H9 (cell line): ENCODE measurements around the gene MORF4L1. TPM values are rescaled to one million over a fixed set of nuclear protein-coding genes. Genes with fewer than 3 reads are reported as not detected.

ENCODE experiments used
- DNase-seq: peaks from one replicate; pipeline ENCODE4 v3.0.0-alpha.2; 2017
- H2AFZ ChIP-seq: one replicate; pipeline ENCODE4 v1.6.1; 2013; ENCODE audit warnings: mild to moderate bottlenecking, low read length, control low read depth, moderate library complexity
- H2AK5ac ChIP-seq: 2 replicates; pipeline ENCODE4 v1.6.1; 2013; ENCODE audit warnings: low read length, control low read depth, mixed read lengths; ENCODE audit not compliant: insufficient read length
- H2BK120ac ChIP-seq: one replicate; pipeline ENCODE4 v1.6.1; 2013; ENCODE audit warnings: low read depth, mild to moderate bottlenecking, low read length, control low read depth, inconsistent platforms; ENCODE audit not compliant: poor library complexity, severe bottlenecking
- H2BK12ac ChIP-seq: 2 replicates; pipeline ENCODE4 v1.6.1; 2013; ENCODE audit warnings: low read length, control low read depth, mixed read lengths, low read depth; ENCODE audit not compliant: insufficient read length
- H2BK15ac ChIP-seq: 2 replicates; pipeline ENCODE4 v1.6.1; 2013; ENCODE audit warnings: low read depth, low read length, control low read depth
- H2BK20ac ChIP-seq: one replicate; pipeline ENCODE4 v1.6.1; 2013; ENCODE audit warnings: low read depth, mild to moderate bottlenecking, low read length, control low read depth, inconsistent platforms; ENCODE audit not compliant: poor library complexity, severe bottlenecking
- H2BK5ac ChIP-seq: 2 replicates; pipeline ENCODE4 v1.6.1; 2013; ENCODE audit warnings: low read length, control low read depth, mixed read lengths; ENCODE audit not compliant: insufficient read length
- H3K14ac ChIP-seq: 2 replicates; pipeline ENCODE4 v1.6.1; 2013; ENCODE audit warnings: low read length, control low read depth; ENCODE audit not compliant: insufficient read depth
- H3K18ac ChIP-seq: 2 replicates; pipeline ENCODE4 v1.6.1; 2013; ENCODE audit warnings: low read depth, mild to moderate bottlenecking, mixed read lengths, low read length, control low read depth; ENCODE audit not compliant: insufficient read length
- H3K23ac ChIP-seq: 2 replicates; pipeline ENCODE4 v1.6.1; 2013; ENCODE audit warnings: low read length, control low read depth, mixed read lengths, low read depth; ENCODE audit not compliant: insufficient read length
- H3K23me2 ChIP-seq: 2 replicates; pipeline ENCODE4 v1.6.1; 2013; ENCODE audit warnings: low read depth, mild to moderate bottlenecking, mixed read lengths, low read length, control low read depth; ENCODE audit not compliant: insufficient read length, poor library complexity, severe bottlenecking
- H3K27ac ChIP-seq: 2 replicates; pipeline ENCODE4 v1.5.1; 2013; ENCODE audit warnings: low read length, control low read depth, mixed read lengths, low read depth; ENCODE audit not compliant: insufficient read length
- H3K27me3 ChIP-seq: 2 replicates; pipeline ENCODE4 v1.6.1; 2013; ENCODE audit warnings: low read length, control low read depth, inconsistent platforms; ENCODE audit not compliant: insufficient read depth
- H3K4ac ChIP-seq: 2 replicates; pipeline ENCODE4 v1.6.1; 2013; ENCODE audit warnings: low read depth, mild to moderate bottlenecking, control low read depth, inconsistent platforms, low read length, moderate library complexity
- H3K4me1 ChIP-seq: 2 replicates; pipeline ENCODE4 v1.6.1; 2013; ENCODE audit warnings: low read length, control low read depth, inconsistent platforms; ENCODE audit not compliant: insufficient read depth
- H3K4me2 ChIP-seq: 2 replicates; pipeline ENCODE4 v1.6.1; 2013; ENCODE audit warnings: low read length, control low read depth, mixed read lengths; ENCODE audit not compliant: insufficient read length, insufficient read depth
- H3K56ac ChIP-seq: 2 replicates; pipeline ENCODE4 v1.6.1; 2013; ENCODE audit warnings: low read depth, mild to moderate bottlenecking, mixed read lengths, low read length, control low read depth; ENCODE audit not compliant: insufficient read length
- H3K79me1 ChIP-seq: 2 replicates; pipeline ENCODE4 v1.6.1; 2013; ENCODE audit warnings: low read depth, mild to moderate bottlenecking, moderate library complexity, low read length, control low read depth, inconsistent platforms; ENCODE audit not compliant: insufficient read depth, poor library complexity, severe bottlenecking
- H3K79me2 ChIP-seq: 2 replicates; pipeline ENCODE4 v1.6.1; 2013; ENCODE audit warnings: low read length, control low read depth, inconsistent platforms; ENCODE audit not compliant: insufficient read depth
- H3K9ac ChIP-seq: 2 replicates; pipeline ENCODE4 v1.6.1; 2013; ENCODE audit warnings: low read length, control low read depth, mixed read lengths; ENCODE audit not compliant: insufficient read length; ENCODE audit errors: extremely low read depth
- H3K9me3 ChIP-seq: one replicate; pipeline ENCODE4 v1.6.1; 2013; ENCODE audit warnings: low read depth, low read length, inconsistent platforms; ENCODE audit not compliant: control insufficient read depth
- H3T11ph ChIP-seq: one replicate; pipeline ENCODE4 v1.6.1; 2013; ENCODE audit warnings: mild to moderate bottlenecking, low read length, control low read depth, inconsistent platforms
- H4K20me1 ChIP-seq: one replicate; pipeline ENCODE4 v1.6.1; 2013; ENCODE audit not compliant: control insufficient read depth, insufficient read length, insufficient read depth
- H4K5ac ChIP-seq: 2 replicates; pipeline ENCODE4 v1.6.1; 2013; ENCODE audit warnings: low read depth, mild to moderate bottlenecking, mixed read lengths, low read length, control low read depth; ENCODE audit not compliant: insufficient read length
- H4K8ac ChIP-seq: replicated peaks from 2 replicates; pipeline ENCODE4 v1.6.1; 2013; ENCODE audit warnings: low read length, control low read depth, mixed read lengths, low read depth; ENCODE audit not compliant: insufficient read length
- H4K91ac ChIP-seq: 2 replicates; pipeline ENCODE4 v1.6.1; 2013; ENCODE audit warnings: low read depth, mild to moderate bottlenecking, moderate library complexity, mixed read lengths, low read length, control low read depth; ENCODE audit not compliant: insufficient read length
- H3K27ac Mint-ChIP-seq, 3 experiments: 2 replicates in 2 of 3; 3 replicates in 1 of 3; pipeline ENCODE4 v1.8.0; 2020 to 2021; ENCODE audit warnings: mixed read lengths in 3 of 3, mild to moderate bottlenecking in 1 of 3, moderate library complexity in 1 of 3
- H3K27me3 Mint-ChIP-seq: 2 replicates; pipeline ENCODE4 v1.8.0; 2021; ENCODE audit warnings: low read depth, mild to moderate bottlenecking, moderate library complexity, mixed read lengths
- H3K36me3 Mint-ChIP-seq, 3 experiments: 2 replicates in 2 of 3; 3 replicates in 1 of 3; pipeline ENCODE4 v1.8.0; 2020 to 2021; ENCODE audit warnings: low read depth in 3 of 3, mixed read lengths in 3 of 3; ENCODE audit not compliant: insufficient read depth in 1 of 3
- H3K4me1 Mint-ChIP-seq, 2 experiments: 2 replicates each; pipeline ENCODE4 v1.8.0; 2020; ENCODE audit warnings: mixed read lengths in 2 of 2
- H3K4me3 Mint-ChIP-seq, 2 experiments: 2 replicates in 1 of 2; 3 replicates in 1 of 2; pipeline ENCODE4 v1.8.0; 2020 to 2021; ENCODE audit warnings: mild to moderate bottlenecking in 2 of 2, mixed read lengths in 2 of 2, moderate library complexity in 1 of 2
- H3K9me3 Mint-ChIP-seq, 2 experiments: 2 replicates in 1 of 2; 3 replicates in 1 of 2; pipeline ENCODE4 v1.8.0; 2020; ENCODE audit warnings: mild to moderate bottlenecking in 2 of 2, mixed read lengths in 2 of 2, moderate library complexity in 1 of 2
- WGBS: extraction: QIAGEN DNeasy Blood & Tissue Kit; methylation state at CpG from one replicate; pipeline ENCODE4 v1.1.7; 2013; ENCODE audit warnings: missing lambda C conversion rate, low lambda C conversion rate, mixed read lengths; ENCODE audit not compliant: insufficient read length; ENCODE audit errors: extremely low coverage; 5-methylcytosine and 5-hydroxymethylcytosine counted together
- total RNA-seq: library from RNA; stranded (reverse); gene quantifications from 2 replicates; pipeline ENCODE4 v1.2.1, GENCODE V29; 2021
- TF ChIP-seq, protein P1 (sequence below): fragments of 200-600 bp; sonication (generic); conservative IDR thresholded peaks from 3 replicates; pipeline ENCODE4 v1.8.0; 2021; ENCODE audit warnings: antibody characterized with exemption, mild to moderate bottlenecking

MORF4L1 gene
- total RNA-seq, 1 experiment from 2014 or later = 544 TPM

DNA sequence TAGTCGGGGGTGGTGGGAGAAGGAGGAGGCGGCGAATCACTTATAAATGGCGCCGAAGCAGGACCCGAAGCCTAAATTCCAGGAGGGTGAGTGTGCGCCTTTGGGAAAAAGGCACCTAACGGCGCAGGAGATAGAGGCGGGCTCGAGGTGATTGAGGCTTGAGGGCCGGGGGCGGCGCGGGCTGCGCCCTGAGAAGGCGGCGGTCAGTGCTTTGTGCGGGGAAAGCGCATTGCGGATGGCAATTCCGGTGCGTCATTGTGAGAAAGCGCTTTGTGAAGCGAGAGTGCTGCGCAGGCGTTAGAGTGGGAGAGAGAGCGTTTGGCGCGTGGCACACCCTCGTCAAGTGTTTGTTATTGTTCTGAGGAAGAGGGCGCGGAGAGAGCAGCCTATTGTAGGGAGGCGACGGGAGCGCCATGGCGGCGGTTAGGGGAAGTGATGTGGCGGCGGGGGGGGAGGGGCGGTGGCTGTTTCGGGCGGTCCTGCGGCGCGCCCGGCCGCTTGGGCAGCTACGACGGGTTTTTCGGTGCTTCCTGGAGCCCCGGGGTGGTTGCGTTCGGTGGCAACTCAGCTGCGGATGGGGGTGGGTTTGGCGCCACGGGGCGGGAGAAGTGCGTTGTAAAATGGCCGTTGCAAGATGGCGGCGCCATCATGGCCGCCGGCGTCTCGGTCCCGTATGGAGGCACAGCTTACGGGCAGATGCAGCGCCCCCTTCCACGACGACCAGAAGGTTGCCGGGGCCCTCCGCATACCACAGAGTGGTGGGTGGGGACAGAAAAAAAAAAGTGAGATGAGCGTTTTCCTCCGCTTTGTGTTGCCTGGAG, 492 bp downstream of the MORF4L1 start:
- TF ChIP-seq, protein P1, sequence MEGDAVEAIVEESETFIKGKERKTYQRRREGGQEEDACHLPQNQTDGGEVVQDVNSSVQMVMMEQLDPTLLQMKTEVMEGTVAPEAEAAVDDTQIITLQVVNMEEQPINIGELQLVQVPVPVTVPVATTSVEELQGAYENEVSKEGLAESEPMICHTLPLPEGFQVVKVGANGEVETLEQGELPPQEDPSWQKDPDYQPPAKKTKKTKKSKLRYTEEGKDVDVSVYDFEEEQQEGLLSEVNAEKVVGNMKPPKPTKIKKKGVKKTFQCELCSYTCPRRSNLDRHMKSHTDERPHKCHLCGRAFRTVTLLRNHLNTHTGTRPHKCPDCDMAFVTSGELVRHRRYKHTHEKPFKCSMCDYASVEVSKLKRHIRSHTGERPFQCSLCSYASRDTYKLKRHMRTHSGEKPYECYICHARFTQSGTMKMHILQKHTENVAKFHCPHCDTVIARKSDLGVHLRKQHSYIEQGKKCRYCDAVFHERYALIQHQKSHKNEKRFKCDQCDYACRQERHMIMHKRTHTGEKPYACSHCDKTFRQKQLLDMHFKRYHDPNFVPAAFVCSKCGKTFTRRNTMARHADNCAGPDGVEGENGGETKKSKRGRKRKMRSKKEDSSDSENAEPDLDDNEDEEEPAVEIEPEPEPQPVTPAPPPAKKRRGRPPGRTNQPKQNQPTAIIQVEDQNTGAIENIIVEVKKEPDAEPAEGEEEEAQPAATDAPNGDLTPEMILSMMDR = peak; percentile 67
- Histone ChIP-seq H3K14ac (peak overlapping the region; percentile 100), H2BK12ac (peak overlapping the region; percentile 99), H3K79me2 (peaks cover 47% of the 10 kb centered on the region), H3K79me1 (no peaks in the 10 kb centered on the region), H2BK120ac (peak overlapping the region; percentile 100), H4K8ac (peak overlapping the region; percentile 100), H3K56ac (peak overlapping the region; percentile 100), H2BK15ac (peak overlapping the region; percentile 87; the same call in 1 of the 2 replicates), H3K23ac (peak overlapping the region; percentile 100), H3K4me2 (peak overlapping the region; percentile 62), H3K27ac (peak overlapping the region; percentile 100), H3K4ac (peak overlapping the region; percentile 100), H4K20me1 (no peaks in the 10 kb centered on the region), H3K9me3 (no peaks in the 10 kb centered on the region), H2AK5ac (peak overlapping the region; percentile 100), H2AFZ (no peak overlapping the region), H3K4me1 (no peaks in the 10 kb centered on the region), H3K18ac (peak overlapping the region; percentile 100), H4K91ac (peak overlapping the region; percentile 100), H3T11ph (peak overlapping the region; percentile 99), H3K9ac (peak overlapping the region; percentile 100), H2BK5ac (peak overlapping the region; percentile 100), H2BK20ac (peak overlapping the region; percentile 94), H3K27me3 (no peaks in the 10 kb centered on the region), H3K23me2 (peaks cover 6% of the 10 kb centered on the region), H4K5ac (peak overlapping the region; percentile 100)
- Mint-ChIP-seq H3K27ac (peak overlapping the region; percentile 100), H3K36me3 (peaks cover 5 to 18% (median 10%) of the 10 kb centered on the region in 3 experiments; a peak in 6 of 7 replicates), H3K27me3 (no peaks in the 10 kb centered on the region; the same call in 1 of the 2 replicates), H3K9me3 (peaks cover 3 to 5% of the 10 kb centered on the region in 2 experiments; a peak in 3 of 5 replicates), H3K4me3 (peak overlapping the region; percentile 99 to 100), H3K4me1 (peaks cover 32 to 46% of the 10 kb centered on the region in 2 experiments)
- DNase-seq = peak; percentile 91
- WGBS = no CpG with 5 or more reads among the region's 75 CpGs
